Activated CD8-positive, alpha-beta memory T cell treated with anti-CD3 and anti-CD28 coated beads for 48 hours (primary cell): ENCODE results near the gene MLN.
A peak's percentile ranks its signal among the peaks of the same experiment; 100 is the strongest.

Source experiments
- DNase-seq, 3 experiments: peaks; one replicate each; pipeline ENCODE4 v3.0.0-alpha.2; 2020; ENCODE audit warnings: low read depth in 2 of 3, low spot score in 2 of 3

The MLN gene

GRCh38 chr6:33803571-33804053 is at the start of gene MLN:
Gene MLN, minus strand, starts transcription at chr6:33804003. Its CDS starts 2,840 bp downstream, at chr6:33801163.
- no peak for DNase-seq

- DNase-seq, result no peak
These were observed 49.2 kb upstream of the MLN start for GRCh38 chr6:33853026-33853425.

GRCh38 chr6:33851959-33852358 is 48.2 kb upstream of the MLN start:
- DNase-seq, result no peak

- DNase-seq, result no peak
These were observed 47.2 kb upstream of the MLN start for GRCh38 chr6:33850869-33851541.

GRCh38 chr6:33850296-33850695 is 46.5 kb upstream of the MLN start:
- no peak for DNase-seq

- DNase-seq, result no peak
These were observed 45.8 kb upstream of the MLN start for GRCh38 chr6:33849500-33850075.

GRCh38 chr6:33848484-33848883 is 44.7 kb upstream of the MLN start:
- no peak for DNase-seq

- no peak for DNase-seq
These were observed 44.1 kb upstream of the MLN start for GRCh38 chr6:33847867-33848266.

GRCh38 chr6:33847078-33847477 is 43.3 kb upstream of the MLN start:
- DNase-seq, result no peak

- DNase-seq, result no peak
These were observed 42.4 kb upstream of the MLN start for GRCh38 chr6:33846226-33846625.

- no peak for DNase-seq
These were observed 41.4 kb upstream of the MLN start for GRCh38 chr6:33845031-33845745.

- no peak for DNase-seq
These were observed 39.6 kb upstream of the MLN start for GRCh38 chr6:33843131-33844121.

- no peak for DNase-seq
These were observed 38.1 kb upstream of the MLN start for GRCh38 chr6:33841868-33842267.

- no peak for DNase-seq
These were observed 37.3 kb upstream of the MLN start for GRCh38 chr6:33841070-33841469.

GRCh38 chr6:33840048-33840926 is 36.5 kb upstream of the MLN start:
- peak in 1 of 3 experiments; percentile 7 for DNase-seq

GRCh38 chr6:33839399-33840047 is 35.7 kb upstream of the MLN start:
- DNase-seq, result no peak

- DNase-seq, result no peak
These were observed 35.2 kb upstream of the MLN start for GRCh38 chr6:33838983-33839382.

GRCh38 chr6:33837971-33838665 is 34.3 kb upstream of the MLN start:
- DNase-seq, result no peak
